ENCODE results near the gene UBE2G1. TPM values are rescaled to one million over a fixed set of nuclear protein-coding genes. Genes with fewer than 3 reads are reported as not detected.

The UBE2G1 gene
- polyA plus RNA-seq, 1 donor (not counting 4 experiments of a cell fraction or from before 2014, with no cell fraction given): 86.2 TPM

DNA sequence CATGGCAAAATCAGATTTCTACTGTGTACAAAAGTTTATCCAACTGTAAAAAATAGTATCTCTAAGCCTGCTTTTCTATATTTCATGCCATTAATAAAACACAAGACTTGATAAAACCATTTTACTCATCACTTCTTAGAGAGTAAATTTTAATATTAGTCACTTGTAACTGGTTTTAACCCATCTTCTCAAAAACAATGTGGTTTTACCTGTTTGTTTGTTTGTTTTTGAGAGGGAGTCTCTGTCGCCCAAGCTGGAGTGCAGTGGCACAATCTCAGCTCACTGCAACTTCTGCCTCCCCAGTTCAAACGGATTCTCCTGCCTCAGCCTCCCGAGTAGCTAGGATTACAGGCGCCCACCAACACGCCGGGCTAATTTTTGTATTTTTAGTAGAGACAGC is 32.1 kb downstream of the UBE2G1 start:
- H3K79me2 ChIP-seq (ENCODE audit: control insufficient read depth, insufficient read depth, low read length): peaks cover 95% of the 10 kb centered on the region
- no peak overlapping the region for H2AFZ ChIP-seq (ENCODE audit: control insufficient read depth, low read length)
- H3K27ac ChIP-seq (ENCODE audit: control insufficient read depth, insufficient read depth, low read length): no peak overlapping the region

DNA sequence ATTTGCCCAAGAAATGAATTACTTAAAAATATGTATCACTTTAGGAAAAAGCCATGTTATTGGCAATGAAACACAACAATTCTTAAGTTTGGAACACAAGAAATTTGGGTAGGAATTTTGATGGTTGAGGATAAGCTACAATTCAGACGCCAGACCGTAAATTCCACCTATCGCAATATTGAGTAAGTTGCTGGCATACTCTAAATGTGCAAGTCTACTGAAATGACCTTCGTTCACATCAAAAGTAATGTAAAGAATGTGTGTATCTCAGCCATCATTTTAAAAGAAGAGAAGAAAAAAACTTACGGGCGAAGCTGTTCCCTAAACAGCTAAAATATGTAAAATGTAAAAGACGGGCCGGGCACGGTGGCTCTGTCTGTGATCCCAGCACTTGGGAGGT is 33.4 kb downstream of the UBE2G1 start:
- Histone ChIP-seq H2AFZ (ENCODE audit: control insufficient read depth, low read length) (no peak overlapping the region), H3K27ac (ENCODE audit: control insufficient read depth, insufficient read depth, low read length) (peak overlapping the region; percentile 46), H3K9me1 (ENCODE audit: control insufficient read depth, extremely low read depth, insufficient read depth, low read length) (peaks cover 2% of the 10 kb centered on the region), H3K4me1 (ENCODE audit: control insufficient read depth, extremely low read depth, insufficient read depth, low read length) (peaks cover 41% of the 10 kb centered on the region), H3K79me2 (ENCODE audit: control insufficient read depth, insufficient read depth, low read length) (peaks cover 95% of the 10 kb centered on the region), H3K4me3 (ENCODE audit: control insufficient read depth in 2 of 3, extremely low read depth in 1 of 3, insufficient read depth in 2 of 3, low read depth in 1 of 3, low read length in 3 of 3) (no peak overlapping the region), H3K4me2 (ENCODE audit: control insufficient read depth, extremely low read depth, insufficient read depth, low read depth, low read length) (peak overlapping the region; percentile 13), H3K9ac (ENCODE audit: control insufficient read depth, extremely low read depth, insufficient read depth, low read length) (no peak overlapping the region), H3K9me3 (ENCODE audit: control insufficient read depth, low read depth, low read length) (no peaks in the 10 kb centered on the region), H3K27me3 (ENCODE audit: control insufficient read depth, extremely low read depth, insufficient read depth, low read length) (no peaks in the 10 kb centered on the region), H4K20me1 (ENCODE audit: control insufficient read depth, extremely low read depth, insufficient read depth, low read length) (peaks cover 10% of the 10 kb centered on the region), H3K36me3 (ENCODE audit: control insufficient read depth in 2 of 2, extremely low read depth in 1 of 2, insufficient read depth in 2 of 2, low read length in 2 of 2) (peaks cover 0 to 4% of the 10 kb centered on the region in 2 experiments)
- dilution Hi-C loops (cut with MboI; ENCODE audit: extremely low pct_ligation_motif_present, low sequenced_read_pairs): no loop called here
- TF ChIP-seq EZH2 (IDR thresholded peaks at IDR 0.05; ENCODE audit: low read length): no peak
- TF ChIP-seq, protein P1, sequence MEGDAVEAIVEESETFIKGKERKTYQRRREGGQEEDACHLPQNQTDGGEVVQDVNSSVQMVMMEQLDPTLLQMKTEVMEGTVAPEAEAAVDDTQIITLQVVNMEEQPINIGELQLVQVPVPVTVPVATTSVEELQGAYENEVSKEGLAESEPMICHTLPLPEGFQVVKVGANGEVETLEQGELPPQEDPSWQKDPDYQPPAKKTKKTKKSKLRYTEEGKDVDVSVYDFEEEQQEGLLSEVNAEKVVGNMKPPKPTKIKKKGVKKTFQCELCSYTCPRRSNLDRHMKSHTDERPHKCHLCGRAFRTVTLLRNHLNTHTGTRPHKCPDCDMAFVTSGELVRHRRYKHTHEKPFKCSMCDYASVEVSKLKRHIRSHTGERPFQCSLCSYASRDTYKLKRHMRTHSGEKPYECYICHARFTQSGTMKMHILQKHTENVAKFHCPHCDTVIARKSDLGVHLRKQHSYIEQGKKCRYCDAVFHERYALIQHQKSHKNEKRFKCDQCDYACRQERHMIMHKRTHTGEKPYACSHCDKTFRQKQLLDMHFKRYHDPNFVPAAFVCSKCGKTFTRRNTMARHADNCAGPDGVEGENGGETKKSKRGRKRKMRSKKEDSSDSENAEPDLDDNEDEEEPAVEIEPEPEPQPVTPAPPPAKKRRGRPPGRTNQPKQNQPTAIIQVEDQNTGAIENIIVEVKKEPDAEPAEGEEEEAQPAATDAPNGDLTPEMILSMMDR (optimal IDR thresholded peaks at IDR 0.05 in 1 of 3, IDR thresholded peaks at IDR 0.05 in 1 of 3, conservative IDR thresholded peaks at IDR 0.05 in 1 of 3; ENCODE audit: extremely low read depth in 1 of 3, insufficient read depth in 2 of 3, low read length in 3 of 3): no peak
- FAIRE-seq: no peak
- no peak for DNase-seq (ENCODE audit: low read depth, low spot score)

More for the DNA sequence above, 32.1 kb downstream of the UBE2G1 start:
- no peak for DNase-seq (ENCODE audit: low read depth, low spot score)
- H3K4me1 ChIP-seq (ENCODE audit: control insufficient read depth, extremely low read depth, insufficient read depth, low read length): peaks cover 30% of the 10 kb centered on the region
- H3K9ac ChIP-seq (ENCODE audit: control insufficient read depth, extremely low read depth, insufficient read depth, low read length): no peak overlapping the region
- TF ChIP-seq, protein P1 (optimal IDR thresholded peaks at IDR 0.05 in 1 of 3, IDR thresholded peaks at IDR 0.05 in 1 of 3, conservative IDR thresholded peaks at IDR 0.05 in 1 of 3; ENCODE audit: extremely low read depth in 1 of 3, insufficient read depth in 2 of 3, low read length in 3 of 3): no peak
- no peak for TF ChIP-seq EZH2 (IDR thresholded peaks at IDR 0.05; ENCODE audit: low read length)
- no peaks in the 10 kb centered on the region for H3K9me3 ChIP-seq (ENCODE audit: control insufficient read depth, low read depth, low read length)
- peaks cover 14% of the 10 kb centered on the region for H4K20me1 ChIP-seq (ENCODE audit: control insufficient read depth, extremely low read depth, insufficient read depth, low read length)
- FAIRE-seq: no peak
- peaks cover 0 to 4% of the 10 kb centered on the region in 2 experiments for H3K36me3 ChIP-seq (ENCODE audit: control insufficient read depth in 2 of 2, extremely low read depth in 1 of 2, insufficient read depth in 2 of 2, low read length in 2 of 2)
- no peak overlapping the region for H3K4me2 ChIP-seq (ENCODE audit: control insufficient read depth, extremely low read depth, insufficient read depth, low read depth, low read length)
- H3K4me3 ChIP-seq (ENCODE audit: control insufficient read depth in 2 of 3, extremely low read depth in 1 of 3, insufficient read depth in 2 of 3, low read depth in 1 of 3, low read length in 3 of 3): no peak overlapping the region
- dilution Hi-C loops (cut with MboI; ENCODE audit: extremely low pct_ligation_motif_present, low sequenced_read_pairs): no loop called here
- no peaks in the 10 kb centered on the region for H3K27me3 ChIP-seq (ENCODE audit: control insufficient read depth, extremely low read depth, insufficient read depth, low read length)
- H3K9me1 ChIP-seq (ENCODE audit: control insufficient read depth, extremely low read depth, insufficient read depth, low read length): peaks cover 2% of the 10 kb centered on the region
